Fibroblast of pulmonary artery (primary cell): ENCODE data around the gene ADCY6.

Source experiments
- DNase-seq: peaks from one replicate; pipeline ENCODE4 v3.0.0-alpha.2; 2010; ENCODE audit warnings: low read depth
- H3K4me3 ChIP-seq: replicated peaks from 2 replicates; pipeline ENCODE4 v1.5.1; 2011; ENCODE audit warnings: low read depth, mild to moderate bottlenecking, control low read depth, low read length, moderate library complexity
- CTCF ChIP-seq: IDR thresholded peaks from 2 replicates; pipeline ENCODE4 v1.5.1; 2011; ENCODE audit warnings: mild to moderate bottlenecking, control low read depth, low read length, inconsistent platforms; ENCODE audit errors: missing control alignments

ADCY6 gene

GRCh38 chr12:48782457-48783395 is 6.2 kb downstream of the ADCY6 start:
- no peak for DNase-seq
- TF ChIP-seq CTCF, result no peak
- no peak overlapping the region for H3K4me3 ChIP-seq

GRCh38 chr12:48781750-48782456 is 7.0 kb downstream of the ADCY6 start:
- DNase-seq, result no peak
- TF ChIP-seq CTCF, result no peak
- no peak overlapping the region for H3K4me3 ChIP-seq

GRCh38 chr12:48780381-48781025 is 8.4 kb downstream of the ADCY6 start:
- TF ChIP-seq CTCF, result no peak
- no peak overlapping the region for H3K4me3 ChIP-seq
- no peak for DNase-seq

GRCh38 chr12:48779869-48780268 is 9.0 kb downstream of the ADCY6 start:
- TF ChIP-seq CTCF, result no peak
- H3K4me3 ChIP-seq, result no peak overlapping the region
- peak; percentile 89 for DNase-seq

GRCh38 chr12:48777501-48778400 is 11.1 kb downstream of the ADCY6 start:
- no peak for TF ChIP-seq CTCF
- no peak for DNase-seq
- H3K4me3 ChIP-seq, result no peak overlapping the region

GRCh38 chr12:48776956-48777355 is 11.9 kb downstream of the ADCY6 start:
- DNase-seq, result no peak
- no peak overlapping the region for H3K4me3 ChIP-seq
- TF ChIP-seq CTCF, result no peak
